Measurements from ENCODE around the gene ITFG2.
A peak's percentile ranks its signal among the peaks of the same experiment; 100 is the strongest.
"Not testable (repeated sequence)": the region's sequence is repeated elsewhere in the genome, so short reads cannot be mapped to it uniquely, and the experiment has no call there.

ITFG2 gene

DNA sequence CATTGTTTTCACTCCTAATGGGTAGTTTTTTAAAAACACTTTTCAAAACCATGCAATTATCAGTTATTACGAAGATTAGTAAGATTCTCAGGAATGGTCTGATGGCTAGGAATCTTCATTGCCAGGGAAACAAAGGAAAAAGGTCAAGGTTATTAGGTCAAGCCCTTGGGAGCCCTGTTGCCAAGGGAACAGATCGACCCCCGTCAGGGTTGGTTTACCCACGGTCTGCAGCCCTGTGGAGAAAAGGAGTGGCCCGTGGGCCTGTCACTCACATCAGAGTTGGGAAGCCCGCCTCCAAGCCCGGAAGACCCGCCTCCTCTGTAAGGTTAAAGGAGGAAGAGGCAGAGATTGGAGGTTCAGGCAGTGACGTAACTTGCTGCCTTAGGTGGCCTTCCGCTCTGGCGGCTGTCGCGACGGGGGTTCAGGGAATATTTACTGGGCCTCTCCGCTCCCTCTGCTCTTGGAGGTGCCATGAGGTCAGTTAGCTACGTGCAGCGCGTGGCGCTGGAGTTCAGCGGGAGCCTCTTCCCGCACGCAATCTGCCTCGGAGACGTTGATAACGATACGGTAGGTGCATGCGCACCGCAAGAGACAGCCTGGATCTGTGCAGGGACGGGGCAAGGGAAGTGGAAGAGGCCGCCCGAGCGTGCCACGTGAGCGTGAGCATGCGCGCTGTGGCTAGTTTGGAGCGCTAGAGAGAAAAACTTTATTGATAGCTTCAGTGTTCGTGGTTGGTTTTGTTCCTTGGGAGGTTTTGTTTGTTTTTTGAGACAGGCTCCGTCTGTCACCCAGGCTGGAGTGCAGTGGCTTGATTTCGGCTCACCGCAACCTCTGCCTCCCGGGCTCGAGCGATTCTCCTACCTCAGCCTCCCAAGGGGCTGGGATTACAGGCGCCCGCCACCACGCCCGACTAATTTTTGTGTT, at the start of gene ITFG2:
Gene ITFG2 (plus strand): TSS at position 379 of the 924 bp plus-strand sequence. CDS start 93 bp downstream, at position 472.
- Histone ChIP-seq H3K9me3 (ENCODE audit: control insufficient read depth, insufficient read depth, low read depth, low read length) (no peaks in the 10 kb centered on the region), H3K4me1 (ENCODE audit: control insufficient read depth, insufficient read depth, low read length) (no peaks in the 10 kb centered on the region), H3K27ac (ENCODE audit: low read depth, low read length) (peak within 1 kb of the TSS; percentile 91), H3K4me3 (ENCODE audit: low read depth, low read length) (peak within 1 kb of the TSS; percentile 81), H3K36me3 (ENCODE audit: control insufficient read depth, insufficient read depth, low read length) (0 out of 2 replicates have a peak, but pooled peaks cover 10% of the 10 kb centered on the region), H3K9ac (ENCODE audit: low read length) (peak within 1 kb of the TSS; percentile 91), H3K27me3 (ENCODE audit: control insufficient read depth, insufficient read depth, low read length) (no peaks in the 10 kb centered on the region)

DNA sequence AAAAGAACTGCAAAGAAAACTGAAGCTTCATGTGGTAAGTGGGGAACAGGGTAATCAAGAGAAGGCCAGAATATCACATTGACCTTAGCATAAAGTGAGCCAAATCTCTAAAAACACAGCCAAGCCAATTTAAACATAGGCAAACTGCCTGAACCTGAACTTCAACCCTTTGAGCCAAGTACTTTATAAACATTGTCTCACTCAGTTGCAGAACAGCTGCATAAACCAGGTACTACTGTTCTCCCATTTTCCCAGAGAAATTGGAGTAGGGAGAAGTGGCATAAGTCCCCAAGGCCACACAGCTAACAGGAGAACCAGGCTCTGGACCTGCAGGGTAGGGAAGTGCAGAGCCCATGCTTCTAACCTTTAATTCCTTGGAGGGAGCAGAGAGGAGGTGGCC, 48.1 kb upstream of the ITFG2 start:
- Histone ChIP-seq H3K4me3 (ENCODE audit: low read depth, low read length) (no peak overlapping the region), H3K9me3 (ENCODE audit: control insufficient read depth, insufficient read depth, low read depth, low read length) (no peaks in the 10 kb centered on the region), H3K9ac (ENCODE audit: low read length) (no peak overlapping the region), H3K4me1 (ENCODE audit: control insufficient read depth, insufficient read depth, low read length) (no peaks in the 10 kb centered on the region; the same call in 1 of the 2 replicates), H3K27me3 (ENCODE audit: control insufficient read depth, insufficient read depth, low read length) (peaks cover 29% of the 10 kb centered on the region; the same call in 1 of the 2 replicates), H3K36me3 (ENCODE audit: control insufficient read depth, insufficient read depth, low read length) (no peaks in the 10 kb centered on the region), H3K27ac (ENCODE audit: low read depth, low read length) (no peak overlapping the region)

DNA sequence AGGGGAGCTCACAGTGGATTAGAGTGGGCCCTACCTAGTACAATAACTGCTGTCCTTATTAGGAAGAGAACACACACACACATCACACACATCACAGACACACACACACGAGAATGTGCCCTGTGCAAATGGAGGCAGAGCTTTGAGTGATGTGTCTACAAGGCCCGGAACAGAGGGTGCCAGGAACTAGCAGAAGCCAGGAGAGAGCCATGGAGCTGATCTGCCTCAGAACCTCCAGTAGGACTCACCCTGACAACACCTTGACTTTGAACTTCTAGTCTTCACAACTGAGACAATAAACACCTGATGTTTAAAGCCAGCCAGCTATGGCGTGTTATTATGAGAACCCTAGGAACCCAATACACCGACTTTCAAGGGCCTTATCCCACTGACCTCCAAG, 47.4 kb upstream of the ITFG2 start:
- no peak overlapping the region for H3K27ac ChIP-seq (ENCODE audit: low read depth, low read length)
- H3K4me3 ChIP-seq (ENCODE audit: low read depth, low read length), result no peak overlapping the region
- H3K27me3 ChIP-seq (ENCODE audit: control insufficient read depth, insufficient read depth, low read length), result peaks cover 23% of the 10 kb centered on the region; the same call in 1 of the 2 replicates
- no peaks in the 10 kb centered on the region; the same call in 1 of the 2 replicates for H3K4me1 ChIP-seq (ENCODE audit: control insufficient read depth, insufficient read depth, low read length)
- no peak overlapping the region for H3K9ac ChIP-seq (ENCODE audit: low read length)
- H3K9me3 ChIP-seq (ENCODE audit: control insufficient read depth, insufficient read depth, low read depth, low read length), result no peaks in the 10 kb centered on the region
- H3K36me3 ChIP-seq (ENCODE audit: control insufficient read depth, insufficient read depth, low read length), result no peaks in the 10 kb centered on the region

DNA sequence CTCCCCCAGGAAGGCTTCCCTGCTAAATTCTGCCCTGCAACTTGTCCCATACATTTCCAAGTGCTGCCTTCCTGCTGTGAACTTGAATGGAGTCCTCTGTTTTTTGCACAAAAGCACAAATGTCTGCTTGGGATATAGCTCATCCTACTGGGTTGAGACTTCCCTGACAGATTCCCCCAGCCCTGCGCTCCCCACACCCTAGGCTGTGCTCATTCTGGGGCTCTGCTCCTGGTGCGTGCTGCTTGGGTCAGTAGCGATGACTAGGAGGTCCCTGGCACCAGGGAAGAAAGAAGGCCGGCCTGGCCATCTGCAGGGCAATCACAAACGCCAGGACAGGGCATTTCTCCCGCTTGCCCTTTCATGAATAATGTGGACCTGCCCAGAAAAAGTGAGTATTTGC, 46.9 kb upstream of the ITFG2 start:
- H3K36me3 ChIP-seq (ENCODE audit: control insufficient read depth, insufficient read depth, low read length), result no peaks in the 10 kb centered on the region
- H3K9ac ChIP-seq (ENCODE audit: low read length), result no peak overlapping the region
- no peak overlapping the region for H3K4me3 ChIP-seq (ENCODE audit: low read depth, low read length)
- peaks cover 19% of the 10 kb centered on the region; the same call in 1 of the 2 replicates for H3K27me3 ChIP-seq (ENCODE audit: control insufficient read depth, insufficient read depth, low read length)
- H3K27ac ChIP-seq (ENCODE audit: low read depth, low read length), result no peak overlapping the region
- H3K9me3 ChIP-seq (ENCODE audit: control insufficient read depth, insufficient read depth, low read depth, low read length), result no peaks in the 10 kb centered on the region
- H3K4me1 ChIP-seq (ENCODE audit: control insufficient read depth, insufficient read depth, low read length), result no peaks in the 10 kb centered on the region; the same call in 1 of the 2 replicates

DNA sequence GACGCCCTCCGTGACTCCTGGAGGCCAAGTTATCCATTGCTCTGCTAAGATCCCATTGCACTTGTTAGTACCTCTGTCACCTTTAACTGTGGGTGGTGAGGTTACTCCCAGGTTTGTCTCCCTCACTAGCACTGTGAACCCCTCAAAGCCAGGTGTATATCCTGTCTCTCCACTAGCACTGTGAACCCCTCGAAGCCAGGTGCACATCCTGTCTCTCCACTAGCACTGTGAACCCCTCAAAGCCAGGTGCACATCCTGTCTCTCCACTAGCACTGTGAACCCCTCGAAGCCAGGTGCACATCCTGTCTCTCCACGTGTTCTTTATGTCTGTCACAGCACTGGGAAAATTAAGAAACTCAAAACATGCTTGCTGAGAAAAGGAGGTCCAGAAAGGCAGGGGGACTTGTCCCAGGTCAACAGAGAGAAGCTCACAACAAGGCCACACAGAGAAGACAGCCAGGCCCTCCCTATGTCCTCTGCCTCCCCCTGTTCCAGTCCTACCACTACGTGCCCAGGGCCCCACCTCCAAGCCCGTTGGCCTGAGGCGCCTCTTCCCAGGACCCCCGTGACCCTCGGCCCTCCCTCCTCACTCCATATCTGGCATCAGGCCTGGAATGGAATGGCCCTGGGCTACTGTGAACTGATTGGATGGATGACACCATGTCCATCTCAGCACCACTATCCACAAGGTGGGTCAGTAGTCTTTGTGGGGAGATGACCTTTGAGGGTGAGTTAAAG, 44.1 kb upstream of the ITFG2 start:
- no peak overlapping the region for H3K9ac ChIP-seq (ENCODE audit: low read length)
- H3K36me3 ChIP-seq (ENCODE audit: control insufficient read depth, insufficient read depth, low read length), result no peaks in the 10 kb centered on the region
- no peak overlapping the region for H3K4me3 ChIP-seq (ENCODE audit: low read depth, low read length)
- H3K4me1 ChIP-seq (ENCODE audit: control insufficient read depth, insufficient read depth, low read length), result no peaks in the 10 kb centered on the region; the same call in 1 of the 2 replicates
- H3K9me3 ChIP-seq (ENCODE audit: control insufficient read depth, insufficient read depth, low read depth, low read length), result no peaks in the 10 kb centered on the region
- H3K27me3 ChIP-seq (ENCODE audit: control insufficient read depth, insufficient read depth, low read length), result peaks cover 19% of the 10 kb centered on the region; the same call in 1 of the 2 replicates
- no peak overlapping the region for H3K27ac ChIP-seq (ENCODE audit: low read depth, low read length)

DNA sequence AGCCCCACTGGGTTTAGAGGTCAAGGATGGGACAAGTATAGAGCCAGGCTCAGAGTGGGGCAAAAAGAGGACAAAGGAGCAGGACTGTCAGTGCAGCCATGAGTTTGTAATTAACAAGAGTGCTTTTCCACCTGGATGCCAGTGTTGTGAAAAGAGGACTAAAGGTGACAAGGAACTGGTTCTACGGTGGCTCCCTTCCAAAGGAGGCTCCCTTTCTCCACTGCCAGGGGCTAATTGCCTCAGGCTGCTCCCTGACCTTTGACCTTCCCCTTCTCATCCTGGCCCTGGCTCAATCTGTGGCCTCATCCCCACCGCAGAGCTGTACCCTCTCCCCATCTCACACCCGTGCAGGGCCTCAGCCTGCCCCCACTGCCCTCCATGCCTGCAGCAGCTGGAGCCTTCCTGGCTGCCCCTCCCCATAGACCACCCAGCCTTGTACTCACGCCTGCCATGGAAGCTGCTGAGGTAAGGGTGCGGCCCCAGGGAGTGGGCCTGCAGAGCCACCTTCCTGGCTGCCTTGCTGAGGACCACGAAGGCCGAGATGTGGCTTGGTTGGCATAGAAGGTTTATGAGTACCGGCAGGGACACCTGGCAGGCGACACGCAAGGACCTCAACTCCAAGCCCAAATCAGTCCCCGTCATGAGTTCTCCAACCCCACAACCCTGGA, 42.5 kb upstream of the ITFG2 start:
- H3K4me3 ChIP-seq (ENCODE audit: low read depth, low read length), result no peak overlapping the region
- H3K4me1 ChIP-seq (ENCODE audit: control insufficient read depth, insufficient read depth, low read length), result no peaks in the 10 kb centered on the region; the same call in 1 of the 2 replicates
- peaks cover 11% of the 10 kb centered on the region; the same call in 1 of the 2 replicates for H3K27me3 ChIP-seq (ENCODE audit: control insufficient read depth, insufficient read depth, low read length)
- H3K9ac ChIP-seq (ENCODE audit: low read length), result no peak overlapping the region
- no peaks in the 10 kb centered on the region for H3K9me3 ChIP-seq (ENCODE audit: control insufficient read depth, insufficient read depth, low read depth, low read length)
- H3K36me3 ChIP-seq (ENCODE audit: control insufficient read depth, insufficient read depth, low read length), result no peaks in the 10 kb centered on the region
- H3K27ac ChIP-seq (ENCODE audit: low read depth, low read length), result no peak overlapping the region

DNA sequence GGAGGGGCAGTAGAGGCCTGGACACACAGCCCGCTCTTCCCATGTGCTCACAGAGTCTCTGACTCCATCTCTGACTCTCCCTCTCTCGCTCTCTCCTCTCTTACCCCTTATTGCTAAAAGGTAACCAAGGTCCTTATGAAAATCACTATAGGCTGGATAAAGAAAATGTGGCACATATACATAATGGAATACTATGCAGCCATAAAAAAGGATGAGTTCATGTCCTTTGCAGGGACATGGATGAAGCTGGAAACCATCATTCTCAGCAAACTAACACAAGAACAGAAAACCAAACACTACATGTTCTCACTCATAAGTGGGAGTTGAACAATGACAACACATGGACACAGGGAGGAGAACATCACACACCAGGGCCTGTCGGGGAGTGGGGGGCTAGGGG, 41.9 kb upstream of the ITFG2 start:
- not testable (repeated sequence) for H3K9ac ChIP-seq (ENCODE audit: low read length); H3K4me3 ChIP-seq (ENCODE audit: low read depth, low read length); H3K27ac ChIP-seq (ENCODE audit: low read depth, low read length); H3K4me1 ChIP-seq (ENCODE audit: control insufficient read depth, insufficient read depth, low read length); H3K9me3 ChIP-seq (ENCODE audit: control insufficient read depth, insufficient read depth, low read depth, low read length); H3K36me3 ChIP-seq (ENCODE audit: control insufficient read depth, insufficient read depth, low read length)
- peaks cover 11% of the 10 kb centered on the region; the same call in 1 of the 2 replicates for H3K27me3 ChIP-seq (ENCODE audit: control insufficient read depth, insufficient read depth, low read length)

DNA sequence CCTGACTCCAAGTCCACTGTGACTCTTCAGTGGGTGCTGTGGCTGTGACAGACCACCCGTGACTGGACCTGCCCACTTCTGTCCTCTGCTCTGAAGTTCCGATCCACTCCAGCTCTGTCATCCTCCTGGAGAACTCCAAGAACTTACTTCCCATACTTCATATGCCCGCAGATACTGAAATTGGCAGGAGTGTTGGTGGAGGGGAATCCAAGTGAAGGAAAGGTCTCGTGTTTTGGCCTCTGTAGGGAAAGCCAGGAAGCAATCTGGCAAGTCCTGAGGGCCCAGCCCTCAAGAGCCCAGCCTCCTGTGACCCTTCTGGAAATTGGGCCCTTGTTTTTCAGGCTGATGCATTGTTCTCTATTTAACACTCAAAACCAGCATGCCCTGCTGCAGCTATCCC, 40.1 kb upstream of the ITFG2 start:
- Histone ChIP-seq H3K36me3 (ENCODE audit: control insufficient read depth, insufficient read depth, low read length) (no peaks in the 10 kb centered on the region), H3K27ac (ENCODE audit: low read depth, low read length) (no peak overlapping the region), H3K4me1 (ENCODE audit: control insufficient read depth, insufficient read depth, low read length) (no peaks in the 10 kb centered on the region), H3K4me3 (ENCODE audit: low read depth, low read length) (no peak overlapping the region), H3K27me3 (ENCODE audit: control insufficient read depth, insufficient read depth, low read length) (peaks cover 10% of the 10 kb centered on the region; the same call in 1 of the 2 replicates), H3K9me3 (ENCODE audit: control insufficient read depth, insufficient read depth, low read depth, low read length) (no peaks in the 10 kb centered on the region), H3K9ac (ENCODE audit: low read length) (no peak overlapping the region)

DNA sequence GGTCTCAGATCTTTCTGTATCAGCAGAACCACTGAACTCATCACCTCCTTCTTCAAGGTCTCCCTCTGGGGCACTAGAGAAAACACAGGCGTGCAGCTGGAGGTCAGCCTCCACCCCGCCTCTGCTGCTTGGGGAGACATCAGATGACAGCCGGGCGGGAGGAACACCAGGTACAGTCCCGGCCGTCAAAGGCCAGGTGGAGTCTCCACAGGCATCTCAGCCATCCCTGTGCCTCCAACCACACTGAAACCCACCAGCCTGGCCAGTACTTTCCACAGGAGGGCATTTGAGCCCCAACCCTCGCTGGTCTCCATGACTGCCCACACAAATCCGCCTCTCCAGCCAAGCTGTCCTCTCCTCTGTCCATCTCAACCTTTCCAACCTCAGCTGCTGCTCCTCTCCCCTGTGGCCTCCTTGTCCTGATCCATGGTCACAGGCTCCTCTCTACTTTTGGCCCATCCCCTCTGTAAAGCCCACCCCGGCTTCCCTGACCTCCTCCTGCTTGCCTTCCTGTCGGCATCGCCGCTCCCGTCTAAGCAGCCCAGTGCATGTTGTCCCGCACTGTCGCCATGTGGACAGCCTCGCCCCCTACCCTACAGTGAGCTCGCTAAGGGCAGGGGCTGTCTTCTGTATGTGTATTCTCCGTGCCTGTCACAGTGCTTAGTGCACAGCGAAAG, 39.1 kb upstream of the ITFG2 start:
- H3K4me1 ChIP-seq (ENCODE audit: control insufficient read depth, insufficient read depth, low read length), result no peaks in the 10 kb centered on the region; the same call in 1 of the 2 replicates
- H3K4me3 ChIP-seq (ENCODE audit: low read depth, low read length), result no peak overlapping the region
- no peaks in the 10 kb centered on the region for H3K36me3 ChIP-seq (ENCODE audit: control insufficient read depth, insufficient read depth, low read length)
- no peaks in the 10 kb centered on the region for H3K9me3 ChIP-seq (ENCODE audit: control insufficient read depth, insufficient read depth, low read depth, low read length)
- H3K27ac ChIP-seq (ENCODE audit: low read depth, low read length), result no peak overlapping the region
- H3K27me3 ChIP-seq (ENCODE audit: control insufficient read depth, insufficient read depth, low read length), result peaks cover 2% of the 10 kb centered on the region; the same call in 1 of the 2 replicates
- H3K9ac ChIP-seq (ENCODE audit: low read length), result no peak overlapping the region

DNA sequence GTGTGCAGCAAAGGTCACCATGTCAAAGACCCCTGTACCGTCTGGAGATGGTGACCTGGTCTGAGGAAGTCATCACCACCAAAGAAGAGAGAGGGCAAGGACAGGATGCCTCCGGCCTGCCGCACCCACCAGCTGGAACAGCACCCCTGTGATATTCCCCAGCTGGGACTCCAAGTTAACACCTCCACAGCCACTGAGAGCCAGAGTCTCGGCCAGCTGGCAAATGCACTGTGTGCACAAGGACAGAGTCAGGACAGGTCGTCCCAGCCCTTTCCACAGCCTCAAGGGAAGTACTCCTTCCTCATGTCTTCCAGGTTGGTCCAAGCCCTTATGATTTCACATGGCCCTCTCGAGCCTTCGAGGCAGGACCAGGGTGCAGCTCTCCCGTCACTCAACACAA, 37.0 kb upstream of the ITFG2 start:
- no peak overlapping the region for H3K27ac ChIP-seq (ENCODE audit: low read depth, low read length)
- no peak overlapping the region for H3K9ac ChIP-seq (ENCODE audit: low read length)
- H3K27me3 ChIP-seq (ENCODE audit: control insufficient read depth, insufficient read depth, low read length), result no peaks in the 10 kb centered on the region; the same call in 1 of the 2 replicates
- no peak overlapping the region for H3K4me3 ChIP-seq (ENCODE audit: low read depth, low read length)
- H3K36me3 ChIP-seq (ENCODE audit: control insufficient read depth, insufficient read depth, low read length), result no peaks in the 10 kb centered on the region
- H3K9me3 ChIP-seq (ENCODE audit: control insufficient read depth, insufficient read depth, low read depth, low read length), result no peaks in the 10 kb centered on the region
- H3K4me1 ChIP-seq (ENCODE audit: control insufficient read depth, insufficient read depth, low read length), result peaks cover 7% of the 10 kb centered on the region; the same call in 1 of the 2 replicates

Measured in HUES6 (cell line).